HL-60/S4 treated with retinoic acid at 250 ng/mL for 4 days and 3 days (cell line): ENCODE measurements around the gene CETN2.
"Not testable (repeated sequence)": the region's sequence is repeated elsewhere in the genome, so short reads cannot be mapped to it uniquely, and the experiment has no call there.

Source experiments
- in situ Hi-C: fragments of 300-500 bp; cut with MboI; formaldehyde crosslinking; loops from 2 replicates; pipeline ENCODE4 v1.7.0; 2022; ENCODE audit warnings: low sequenced_read_pairs

CETN2 gene

DNA sequence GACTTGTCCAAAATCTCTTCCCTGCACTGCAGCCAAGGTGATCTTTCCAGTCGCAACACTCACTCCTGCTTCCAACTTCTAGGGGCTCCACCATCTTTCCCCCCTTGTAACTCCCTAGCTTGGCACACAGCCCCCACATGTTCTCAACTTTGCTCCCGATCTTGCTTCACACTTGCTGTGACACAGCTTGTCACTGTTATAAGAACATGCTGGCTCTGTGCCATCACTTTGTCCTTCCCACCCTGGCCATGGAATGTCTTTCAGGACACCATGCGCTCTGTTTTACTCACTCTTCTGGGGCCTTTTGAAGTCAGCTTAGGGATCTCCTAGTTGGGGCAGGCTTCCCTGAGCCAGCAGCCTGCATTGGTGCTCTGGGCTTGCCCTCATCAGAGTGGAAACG lies 2.8 kb upstream of the CETN2 start:
- in situ Hi-C loops = no loop called here

DNA sequence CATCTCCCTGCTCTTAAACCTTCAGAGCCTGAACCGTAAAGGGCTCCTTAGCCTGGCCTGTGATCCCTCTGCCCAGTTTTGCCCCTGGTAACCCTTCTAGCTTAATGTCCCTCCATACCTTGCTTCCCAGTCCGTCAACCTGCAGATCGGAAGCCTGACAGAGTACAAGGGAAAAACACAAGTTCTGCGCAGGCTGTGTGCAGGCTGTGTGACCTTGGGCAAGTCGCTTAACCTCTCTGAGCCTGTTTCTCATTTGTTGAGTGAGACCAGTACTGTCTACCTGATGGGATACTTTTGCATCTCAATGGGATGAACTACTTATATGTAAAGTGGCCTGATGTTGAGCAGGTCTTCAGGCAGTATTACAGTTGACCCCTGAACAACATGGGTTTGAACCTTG lies 2.0 kb upstream of the CETN2 start:
- in situ Hi-C loops = no loop called here

DNA sequence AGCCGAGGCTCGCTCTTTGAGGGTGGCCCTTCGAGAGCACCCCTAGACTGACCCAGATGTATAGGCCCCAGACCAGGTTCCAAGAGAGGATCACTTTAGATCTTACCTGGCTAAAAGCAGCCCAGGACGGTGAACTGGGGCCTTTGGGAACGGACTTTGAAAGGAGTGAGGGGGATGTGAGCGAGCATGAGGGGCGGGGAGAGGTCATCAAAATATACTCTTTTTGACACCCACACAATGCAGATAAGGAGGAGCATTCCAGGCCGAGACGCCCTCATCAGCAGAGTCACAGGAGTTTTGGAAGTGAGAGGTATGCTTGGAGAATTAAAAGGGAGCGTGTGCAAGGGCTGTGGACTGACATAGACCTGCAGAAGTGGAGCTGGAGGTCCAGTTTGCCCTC lies 834 bp upstream of the CETN2 start:
- in situ Hi-C loops = no loop called here

DNA sequence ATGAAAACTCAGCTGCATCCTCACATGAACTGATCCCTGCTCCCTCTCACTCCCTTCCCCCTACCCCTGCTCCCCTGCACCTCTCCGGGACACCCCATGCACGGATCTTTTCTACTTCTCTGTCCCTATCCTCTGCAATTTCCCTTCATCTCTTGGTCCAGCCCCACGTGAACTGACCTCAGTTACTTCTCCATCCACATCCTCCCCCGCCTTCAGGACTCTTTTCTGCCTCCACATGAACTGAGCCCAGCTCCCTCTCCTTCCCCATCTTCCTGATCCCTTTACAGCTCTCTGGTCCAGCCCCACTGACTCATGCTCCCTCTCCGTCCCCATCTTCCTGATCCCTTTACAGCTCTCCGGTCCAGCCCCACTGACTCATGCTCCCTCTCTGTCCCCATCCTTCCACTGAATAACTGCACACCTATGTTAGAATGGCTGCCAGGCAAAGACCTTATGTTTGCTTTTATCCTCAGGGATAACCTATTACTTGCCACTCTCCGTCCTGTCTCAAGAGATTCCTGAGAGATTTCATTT lies 5.6 kb downstream of the CETN2 start:
- in situ Hi-C loops = no loop called here

DNA sequence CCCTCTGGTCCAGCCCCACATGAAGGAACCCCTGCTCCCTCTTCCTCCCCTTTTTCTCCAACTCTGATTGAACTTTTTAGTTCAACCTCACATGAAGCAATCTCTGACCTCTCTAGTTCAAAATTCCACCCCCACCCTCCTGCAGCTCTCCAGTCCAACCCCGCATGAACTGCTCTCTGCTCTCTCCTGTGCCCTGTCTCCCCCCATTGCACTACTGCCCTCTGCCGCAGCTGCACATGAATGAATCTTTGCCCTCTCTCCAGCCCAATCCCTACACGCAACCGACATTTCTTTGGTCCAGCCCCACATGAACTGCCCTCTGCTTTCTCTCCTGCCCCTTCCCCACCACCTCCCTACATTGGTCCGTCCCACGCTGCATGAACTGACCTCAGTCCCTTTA lies 6.9 kb downstream of the CETN2 start:
- in situ Hi-C loops = no loop called here

DNA sequence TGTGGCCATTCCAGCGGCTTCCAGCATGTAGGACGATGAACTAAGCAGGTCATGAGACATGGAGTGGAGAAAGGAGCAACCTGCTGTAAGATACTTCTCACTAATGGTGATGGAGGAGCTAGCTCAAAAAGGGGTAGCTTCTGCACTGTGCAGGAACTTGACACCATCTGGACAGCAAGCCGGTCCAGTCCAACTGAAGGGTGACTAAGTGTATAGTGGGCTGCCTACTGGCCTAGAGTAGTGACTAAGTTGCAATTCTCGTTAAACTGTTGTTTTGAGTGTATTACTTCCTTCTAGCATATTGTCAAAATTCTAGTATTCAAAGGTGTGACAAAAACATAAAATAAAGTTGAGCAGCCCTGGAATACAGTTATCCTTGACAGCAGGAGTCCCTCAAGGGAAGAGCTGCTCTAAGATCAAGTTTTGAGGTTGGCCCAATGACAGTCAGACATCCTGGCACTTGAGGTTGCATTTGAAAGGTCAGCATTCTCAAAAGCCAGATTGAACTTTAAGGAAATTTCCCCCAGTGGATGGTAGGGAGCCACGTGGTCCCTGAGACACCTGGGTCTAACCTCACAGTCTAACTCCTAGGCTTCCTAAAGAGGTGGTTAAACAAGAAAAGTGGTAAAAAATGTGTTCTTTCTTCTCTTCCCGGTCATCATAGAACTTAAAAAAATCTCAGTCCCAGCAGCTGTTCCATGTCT lies 8.0 kb downstream of the CETN2 start:
- in situ Hi-C loops = no loop called here

DNA sequence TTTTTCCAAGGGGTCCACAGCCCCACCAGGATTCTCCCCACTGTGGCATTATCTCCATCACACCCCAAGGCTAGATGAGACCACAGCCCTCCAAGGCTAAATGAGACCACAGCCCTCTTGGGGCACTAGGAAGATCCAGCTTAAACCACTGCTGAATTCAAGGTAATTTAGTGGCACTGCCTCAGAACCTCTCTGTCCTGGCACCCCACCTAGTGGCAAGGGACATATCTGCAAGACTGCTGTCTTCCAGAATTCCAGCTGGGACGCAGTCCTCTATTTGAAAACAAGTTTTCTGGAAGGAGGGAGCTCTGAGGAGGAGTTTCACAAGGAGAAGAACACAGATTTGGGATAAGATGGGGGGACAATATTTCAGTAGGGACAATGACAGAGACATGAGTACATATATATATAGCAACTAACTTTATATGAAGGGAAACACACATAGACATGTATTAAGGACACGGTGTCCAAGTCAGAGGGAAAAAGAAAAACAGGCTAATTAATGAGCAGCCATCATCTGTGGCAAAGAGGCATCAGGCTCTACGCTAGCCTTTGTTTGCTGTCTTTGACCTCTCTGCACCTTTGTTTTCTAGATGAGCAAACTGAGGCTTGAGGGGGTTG lies 9.3 kb downstream of the CETN2 start:
- in situ Hi-C loops = no loop called here

DNA sequence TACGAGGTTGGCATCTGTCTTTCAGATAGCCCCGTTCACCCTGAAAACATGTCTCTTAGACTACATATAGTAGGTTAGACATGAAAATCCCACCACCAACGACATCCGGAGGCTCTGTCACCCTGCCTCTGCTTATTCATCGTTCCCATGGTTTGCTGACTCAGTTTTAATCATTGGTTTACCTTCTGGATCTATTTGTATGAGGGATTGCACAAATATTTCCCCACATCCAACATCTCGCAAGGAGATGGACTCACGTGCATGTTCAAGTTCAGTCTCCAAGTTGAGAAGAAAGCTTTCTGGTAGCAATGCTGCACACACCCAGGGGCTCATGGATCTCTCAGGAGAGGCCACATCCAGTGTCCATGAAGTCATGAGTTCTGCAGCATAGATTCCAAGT lies 10.8 kb downstream of the CETN2 start:
- in situ Hi-C loops = no loop called here

DNA sequence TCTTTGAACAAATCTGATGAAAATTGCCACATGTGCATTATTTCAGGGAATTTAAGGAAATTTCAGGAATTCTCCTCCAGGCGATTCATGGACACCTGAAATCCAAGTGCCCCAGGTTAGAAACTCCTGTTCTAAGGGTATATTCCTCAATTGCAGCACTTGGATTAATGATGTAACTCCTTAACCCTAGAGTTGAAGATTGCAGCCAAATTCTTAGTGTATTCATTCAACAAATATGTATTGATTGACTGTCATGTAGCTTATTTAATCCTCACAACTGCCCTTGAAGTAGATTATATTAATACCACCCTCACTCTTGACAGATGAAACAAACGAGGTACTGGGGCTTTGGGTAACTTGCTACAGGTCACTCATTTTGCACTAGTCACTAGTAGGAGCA lies 11.3 kb downstream of the CETN2 start:
- in situ Hi-C loops = no loop called here

DNA sequence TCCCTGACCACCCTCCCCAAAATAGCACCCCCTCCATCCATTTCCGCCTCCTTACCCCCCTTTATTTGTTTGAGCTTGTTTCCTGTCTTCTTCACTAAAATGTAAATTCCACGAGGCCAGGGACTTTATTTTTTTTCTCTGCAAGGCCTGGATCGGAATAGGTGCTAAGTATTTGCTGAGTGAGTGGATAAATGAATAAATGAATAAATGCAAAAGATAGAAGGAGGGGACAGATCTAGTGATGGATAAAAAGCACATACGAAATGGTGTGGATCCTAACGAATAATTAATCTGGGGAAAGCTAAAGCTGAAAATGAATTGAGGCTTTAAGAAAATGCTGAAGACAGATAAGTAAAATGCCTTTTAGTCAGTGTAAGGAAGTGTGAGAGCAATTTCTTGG lies 12.2 kb downstream of the CETN2 start:
- in situ Hi-C loops = no loop called here

DNA sequence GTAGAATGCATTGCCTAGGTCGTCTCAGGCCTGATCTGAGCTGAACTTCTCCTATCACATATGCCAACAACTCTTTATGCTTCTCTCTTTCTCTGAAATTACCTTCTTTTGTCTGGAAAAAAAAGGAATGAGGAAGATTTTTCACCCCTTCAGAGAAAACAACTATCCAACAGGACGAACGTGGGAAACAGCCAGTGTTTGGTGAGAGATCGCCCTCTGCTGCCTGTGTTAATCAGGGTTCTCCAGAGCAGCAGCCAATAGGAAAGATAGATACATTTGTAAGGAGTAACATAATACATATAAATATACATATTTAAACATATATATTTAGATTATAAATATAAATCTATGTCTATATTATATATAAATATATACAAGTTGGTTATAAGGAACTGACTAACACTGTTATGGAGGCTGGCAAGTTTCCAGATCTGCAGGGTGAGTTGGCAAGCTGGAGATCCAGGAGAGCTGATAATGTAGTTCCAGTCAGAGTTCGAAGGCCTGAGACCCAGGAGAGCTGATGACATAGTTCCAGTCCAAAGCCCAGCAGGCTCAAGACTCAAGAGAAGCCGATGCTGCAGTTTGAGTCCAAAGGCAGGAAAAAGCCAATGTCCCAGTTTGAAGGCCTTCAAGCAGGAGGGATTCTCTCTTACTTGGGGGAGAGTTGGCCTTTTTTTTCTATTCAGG lies 13.3 kb downstream of the CETN2 start:
- in situ Hi-C loops = no loop called here

DNA sequence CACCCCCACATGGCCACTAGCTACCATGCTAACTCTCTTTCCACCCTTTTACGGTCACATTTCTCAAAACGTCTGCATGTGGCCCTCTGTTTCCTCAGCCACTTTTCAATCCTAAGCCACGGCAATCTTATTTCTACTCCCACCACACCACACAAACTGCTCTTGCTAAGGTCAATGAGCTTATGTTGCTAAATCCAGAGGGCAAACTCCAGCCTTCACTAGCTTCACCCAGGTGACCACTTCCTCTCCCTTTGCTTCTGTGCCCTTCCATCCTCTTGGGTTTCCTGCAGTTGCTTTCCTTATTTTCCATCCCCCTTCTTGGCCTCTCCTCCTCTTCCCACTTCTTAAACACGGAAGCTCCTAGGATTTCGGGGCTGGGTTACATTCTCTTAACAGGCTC lies 16.5 kb downstream of the CETN2 start:
- in situ Hi-C loops = no loop called here

DNA sequence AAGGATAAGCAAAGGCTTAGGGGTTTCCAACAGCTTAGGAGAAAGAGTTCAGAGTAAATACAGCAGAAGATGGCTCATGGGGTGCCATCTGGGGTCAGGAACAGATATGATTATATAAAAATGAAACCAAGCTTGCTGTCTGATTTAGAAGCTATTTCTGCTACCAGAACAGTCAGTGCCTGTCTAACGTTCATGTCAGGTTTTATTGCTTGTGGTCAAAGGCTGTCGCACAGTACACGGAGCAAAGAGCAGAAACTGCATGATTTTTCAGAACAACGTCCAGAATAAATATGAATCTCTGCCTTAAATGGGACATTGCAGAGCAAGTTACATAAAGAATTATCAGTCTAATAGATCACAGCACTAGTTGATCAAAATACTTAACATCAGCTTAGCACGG lies 17.4 kb downstream of the CETN2 start:
- in situ Hi-C loops = no loop called here

DNA sequence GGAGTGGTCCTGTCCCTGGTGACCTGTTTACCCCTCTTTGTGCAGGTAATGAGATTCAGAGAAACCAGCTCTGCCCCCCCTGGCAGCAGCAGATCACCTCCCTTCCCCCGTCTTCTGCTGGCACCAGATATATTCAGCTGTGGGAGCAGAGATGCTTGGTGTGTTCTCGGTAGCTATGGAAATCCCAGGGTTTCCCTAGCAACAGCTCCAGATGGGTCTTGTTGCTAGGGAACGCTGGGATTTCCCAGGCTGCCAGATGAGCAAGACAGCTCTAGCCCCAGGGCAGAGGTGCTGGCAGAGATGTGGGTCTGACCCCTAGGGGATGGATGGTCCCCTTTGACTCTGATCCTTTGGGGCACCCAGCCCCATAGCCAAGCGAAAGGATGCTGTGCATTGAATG lies 20.2 kb downstream of the CETN2 start:
- in situ Hi-C loops = no loop called here

DNA sequence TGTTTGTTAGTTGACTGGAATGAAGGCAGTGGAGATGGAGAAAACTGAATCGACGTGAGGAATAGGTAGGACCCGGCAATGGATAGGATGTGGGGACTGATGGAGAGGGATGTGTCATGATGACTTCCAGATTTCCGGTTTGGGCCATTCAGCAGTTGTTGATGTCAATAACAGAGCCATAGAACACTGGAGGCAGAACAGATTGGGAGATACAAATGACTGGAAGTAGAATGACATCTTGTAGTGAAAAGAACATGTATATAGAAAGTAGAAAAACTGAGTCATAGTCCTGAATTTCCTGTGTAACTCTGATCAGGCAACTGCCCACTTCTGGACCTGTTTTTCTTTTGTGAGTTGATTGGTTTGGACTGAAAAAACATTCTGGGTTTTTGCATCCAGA lies 24.5 kb downstream of the CETN2 start:
- in situ Hi-C loops = no loop called here

DNA sequence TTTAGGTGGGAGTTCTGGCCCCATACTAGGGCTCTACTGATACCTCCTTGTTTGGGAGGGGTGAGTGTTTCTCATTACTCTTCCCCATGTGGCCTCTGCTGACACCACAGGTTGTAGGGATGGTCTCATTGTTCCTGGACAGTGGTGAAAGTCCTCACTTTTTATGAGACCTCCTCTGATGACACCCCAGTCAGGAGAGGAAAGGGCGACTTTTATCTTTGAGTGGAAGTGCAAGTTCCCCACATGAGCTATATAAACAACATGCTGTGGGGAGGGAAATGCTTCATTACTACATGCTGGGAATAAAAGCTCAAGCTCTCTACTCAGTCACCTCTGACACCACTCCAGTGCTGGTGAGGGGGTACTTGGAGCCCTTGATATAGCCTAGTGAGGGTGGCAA lies 31.6 kb downstream of the CETN2 start:
- in situ Hi-C loops = no loop called here

DNA sequence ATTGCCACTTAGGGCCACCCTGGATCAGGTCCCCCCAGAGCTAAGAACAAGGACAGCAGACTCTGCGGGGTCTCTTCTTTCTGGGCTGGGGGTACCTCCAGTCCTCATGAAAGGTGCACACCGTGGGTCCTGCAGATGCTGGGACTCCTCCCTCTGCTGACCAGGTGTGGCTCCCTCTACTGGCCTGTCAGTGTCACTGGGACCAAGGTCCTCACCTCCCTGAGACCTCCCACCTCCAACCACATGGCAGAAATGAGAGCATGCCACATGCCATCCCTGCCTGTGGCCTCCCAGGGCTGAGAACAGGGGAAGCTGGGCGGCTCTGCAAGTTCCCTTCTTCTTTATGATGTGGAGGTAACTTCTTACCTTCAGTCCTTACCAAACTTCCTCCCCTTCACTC lies 43.5 kb downstream of the CETN2 start:
- in situ Hi-C loops = not testable (repeated sequence)
